ENCODE measurements around the gene P2RY6.
A peak's percentile ranks its signal among the peaks of the same experiment; 100 is the strongest.

DNA sequence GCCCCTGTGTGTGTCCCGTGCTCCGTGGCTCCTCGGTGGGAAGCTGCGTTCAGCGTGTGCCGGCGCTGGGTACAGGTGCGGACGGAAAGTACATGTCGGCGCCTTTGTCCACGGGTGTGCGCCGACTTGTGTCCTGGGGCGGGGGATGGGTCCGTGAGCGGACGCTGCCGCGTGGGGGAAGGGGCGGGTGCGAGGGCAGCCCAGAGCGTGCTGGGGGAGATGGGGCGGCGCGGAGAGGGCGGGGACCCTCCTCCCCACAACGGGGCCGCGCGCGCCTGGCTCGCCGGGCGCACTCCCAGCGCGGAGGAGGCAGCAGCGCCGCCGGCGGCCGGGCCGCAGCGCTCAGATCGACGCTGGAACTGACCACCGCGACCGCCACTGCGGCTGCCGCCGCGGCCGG lies 70.5 kb downstream of the P2RY6 start:
- TF ChIP-seq CTCF (IDR thresholded peaks at IDR 0.05; ENCODE audit: poor library complexity) (peak; percentile 20), EZH2phosphoT487 (IDR thresholded peaks at IDR 0.05; ENCODE audit: low read depth, severe bottlenecking, unreplicated experiment) (no peak)
